HepG2 (cell line): ENCODE results near the gene TMEM214. TPM values are rescaled to one million over a fixed set of nuclear protein-coding genes. Genes with fewer than 3 reads are reported as not detected.

ENCODE experiments used
- ATF7-NPFF ChIP-seq: sonication (generic); formaldehyde crosslinking; IDR thresholded peaks from 2 replicates; pipeline ENCODE4 v1.8.1; 2023; ENCODE audit warnings: mild to moderate bottlenecking, low read depth, missing genetic modification reagents, moderate library complexity
- CCDC6 ChIP-seq: sonication (generic); formaldehyde crosslinking; IDR thresholded peaks from 2 replicates; pipeline ENCODE4 v1.8.1; 2022; ENCODE audit warnings: mild to moderate bottlenecking, missing genetic modification reagents, moderate library complexity
- DNMT1 ChIP-seq: sonication (generic); formaldehyde crosslinking; IDR thresholded peaks from 2 replicates; pipeline ENCODE4 v1.5.1; 2020; ENCODE audit warnings: mild to moderate bottlenecking, missing genetic modification reagents
- FOXO1 ChIP-seq: sonication (generic); formaldehyde crosslinking; IDR thresholded peaks from 2 replicates; pipeline ENCODE4 v1.4.0; 2020; ENCODE audit warnings: missing genetic modification reagents
- HNRNPH1 ChIP-seq: fragments of 200-400 bp; formaldehyde crosslinking; optimal IDR thresholded peaks from 2 replicates; pipeline ENCODE3; 2017; ENCODE audit warnings: mild to moderate bottlenecking, low read depth, low read length
- MAFF ChIP-seq: IDR thresholded peaks from 2 replicates; pipeline ENCODE4 v1.6.1; 2011; ENCODE audit warnings: low read depth, low read length, improper control_type of control experiment
- MAZ ChIP-seq, 2 experiments: sonication (generic) in 1 of 2; formaldehyde crosslinking in 1 of 2; IDR thresholded peaks; 2 replicates each; pipeline versions ENCODE4 v1.5.0 to v1.6.1; 2012 to 2020; ENCODE audit warnings: low read depth in 2 of 2, mild to moderate bottlenecking in 2 of 2, borderline replicate concordance in 1 of 2, improper control_type of control experiment in 1 of 2, low read length in 1 of 2, missing genetic modification reagents in 1 of 2, moderate library complexity in 1 of 2
- RXRA ChIP-seq: sonication (generic); formaldehyde crosslinking; IDR thresholded peaks from 2 replicates; pipeline ENCODE4 v1.5.1; 2020; ENCODE audit warnings: missing genetic modification reagents
- TBL1XR1 ChIP-seq: fragments of 150-350 bp; IDR thresholded peaks from 2 replicates; pipeline ENCODE4 v1.6.1; 2014; ENCODE audit warnings: borderline replicate concordance, low read length; ENCODE audit not compliant: partially characterized antibody
- YY1 ChIP-seq: IDR thresholded peaks from 2 replicates; pipeline ENCODE4 v1.6.1; 2011; ENCODE audit warnings: low read length, low read depth, moderate library complexity, mild to moderate bottlenecking; ENCODE audit not compliant: insufficient read depth, insufficient replicate concordance
- ZBTB21 ChIP-seq: sonication (generic); formaldehyde crosslinking; IDR thresholded peaks from 2 replicates; pipeline ENCODE4 v1.4.0; 2020; ENCODE audit warnings: missing genetic modification reagents
- ZBTB42 ChIP-seq: sonication (generic); formaldehyde crosslinking; IDR thresholded peaks from 2 replicates; pipeline ENCODE4 v1.5.0; 2020; ENCODE audit warnings: mild to moderate bottlenecking, missing genetic modification reagents
- ZNF10 ChIP-seq: sonication (generic); formaldehyde crosslinking; IDR thresholded peaks from 2 replicates; pipeline ENCODE4 v1.4.0; 2020; ENCODE audit warnings: mild to moderate bottlenecking, low read depth, missing genetic modification reagents, borderline replicate concordance
- ZNF224 ChIP-seq: sonication (generic); formaldehyde crosslinking; IDR thresholded peaks from 2 replicates; pipeline ENCODE4 v1.5.0; 2020; ENCODE audit warnings: mild to moderate bottlenecking, missing genetic modification reagents
- ZNF670 ChIP-seq: sonication (generic); formaldehyde crosslinking; IDR thresholded peaks from 2 replicates; pipeline ENCODE4 v1.8.0; 2022; ENCODE audit warnings: mild to moderate bottlenecking, missing genetic modification reagents, borderline replicate concordance
- ZNF850 ChIP-seq: sonication (generic); formaldehyde crosslinking; conservative IDR thresholded peaks from 2 replicates; pipeline ENCODE4 v1.9.0; 2021; ENCODE audit warnings: mild to moderate bottlenecking, missing genetic modification reagents
- ZSCAN25 ChIP-seq: sonication (generic); formaldehyde crosslinking; IDR thresholded peaks from 2 replicates; pipeline ENCODE4 v1.8.0; 2022; ENCODE audit warnings: mild to moderate bottlenecking, missing genetic modification reagents
- polyA plus RNA-seq, 8 experiments: library from polyadenylated mRNA; depleted of rRNA in 3 of 8; stranded (reverse) in 7 of 8; unstranded in 1 of 8; fragments of >200 nt; fragmentation: Illumina TruSeq in 4 of 8; extraction: Trizol in 4 of 8; gene quantifications; 2 replicates each; pipeline versions ENCODE4 v1.2.1 to v1.2.3, GENCODE V29; 2011 to 2016; ENCODE audit warnings: low read depth in 4 of 8, missing spikeins in 1 of 8, mixed read lengths in 1 of 8; ENCODE audit not compliant: insufficient read depth in 1 of 8
- total RNA-seq, 5 experiments: library from RNA; depleted of rRNA; stranded (reverse); fragments of >200 nt; fragmentation: Illumina TruSeq; extraction: Trizol; gene quantifications; 2 replicates each; pipeline ENCODE4 v1.2.3, GENCODE V29; 2016; ENCODE audit warnings: low read depth in 1 of 5
- TF ChIP-seq, protein P1 (sequence below): IDR thresholded peaks from 2 replicates; pipeline ENCODE4 v1.6.1; 2016; ENCODE audit warnings: low read depth, borderline replicate concordance
- TF ChIP-seq, protein P2 (sequence below): IDR thresholded peaks from 2 replicates; pipeline ENCODE4 v1.6.1; 2012; ENCODE audit warnings: low read depth, low read length, improper control_type of control experiment
- TF ChIP-seq, protein P3 (sequence below): sonication (generic); formaldehyde crosslinking; IDR thresholded peaks from 2 replicates; pipeline ENCODE4 v1.8.1; 2023; ENCODE audit warnings: missing genetic modification reagents, inconsistent platforms, borderline replicate concordance
- TF ChIP-seq, protein P4 (sequence below): sonication (generic); formaldehyde crosslinking; IDR thresholded peaks from 2 replicates; pipeline ENCODE4 v1.4.0; 2020; ENCODE audit warnings: missing genetic modification reagents
- TF ChIP-seq, protein P5 (sequence below): IDR thresholded peaks from 2 replicates; pipeline ENCODE4 v1.6.1; 2016; ENCODE audit warnings: missing compliant biosample characterization, missing genetic modification reagents, borderline replicate concordance

TMEM214 gene
- total and polyA plus RNA-seq, 2 of the 13 experiments (the other 11 are each of a cell fraction or from before 2014, with no cell fraction given) = 58.3 to 132 TPM

DNA sequence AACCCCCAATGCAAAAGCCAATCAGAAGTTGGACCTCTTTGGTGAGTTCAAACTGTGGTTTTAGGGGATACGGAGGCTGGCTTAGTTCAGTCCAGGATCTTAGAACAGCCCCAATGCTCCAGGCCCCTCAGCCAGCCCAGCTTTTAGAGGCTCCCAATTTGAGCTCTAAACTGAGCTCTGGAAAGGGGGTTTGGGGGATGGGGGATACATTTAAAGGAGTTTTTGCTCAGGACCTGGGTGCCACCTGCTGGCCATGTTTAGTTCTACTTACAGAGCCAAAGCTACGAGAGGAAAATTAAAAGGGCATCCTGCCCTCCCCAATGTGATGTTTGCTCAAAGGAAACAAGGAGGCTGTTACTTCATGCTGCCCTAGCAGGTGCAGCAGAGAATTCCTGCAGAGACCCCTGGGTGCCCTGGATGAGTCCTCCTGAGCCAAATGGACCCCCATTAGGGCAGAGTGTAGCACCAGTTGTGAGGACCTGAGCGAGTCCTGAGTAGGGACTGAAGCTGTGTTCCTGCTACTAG, 15.9 kb upstream of the TMEM214 start (continued):
- TF ChIP-seq, protein P1, sequence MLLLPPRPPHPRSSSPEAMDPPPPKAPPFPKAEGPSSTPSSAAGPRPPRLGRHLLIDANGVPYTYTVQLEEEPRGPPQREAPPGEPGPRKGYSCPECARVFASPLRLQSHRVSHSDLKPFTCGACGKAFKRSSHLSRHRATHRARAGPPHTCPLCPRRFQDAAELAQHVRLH (CRISPR knock-in tag) = no peak
- no peak for TF ChIP-seq MAFF
- TF ChIP-seq CCDC6 (CRISPR knock-in tag) = no peak
- TF ChIP-seq DNMT1 (CRISPR knock-in tag) = no peak
- TF ChIP-seq HNRNPH1 = no peak
- TF ChIP-seq, protein P2, sequence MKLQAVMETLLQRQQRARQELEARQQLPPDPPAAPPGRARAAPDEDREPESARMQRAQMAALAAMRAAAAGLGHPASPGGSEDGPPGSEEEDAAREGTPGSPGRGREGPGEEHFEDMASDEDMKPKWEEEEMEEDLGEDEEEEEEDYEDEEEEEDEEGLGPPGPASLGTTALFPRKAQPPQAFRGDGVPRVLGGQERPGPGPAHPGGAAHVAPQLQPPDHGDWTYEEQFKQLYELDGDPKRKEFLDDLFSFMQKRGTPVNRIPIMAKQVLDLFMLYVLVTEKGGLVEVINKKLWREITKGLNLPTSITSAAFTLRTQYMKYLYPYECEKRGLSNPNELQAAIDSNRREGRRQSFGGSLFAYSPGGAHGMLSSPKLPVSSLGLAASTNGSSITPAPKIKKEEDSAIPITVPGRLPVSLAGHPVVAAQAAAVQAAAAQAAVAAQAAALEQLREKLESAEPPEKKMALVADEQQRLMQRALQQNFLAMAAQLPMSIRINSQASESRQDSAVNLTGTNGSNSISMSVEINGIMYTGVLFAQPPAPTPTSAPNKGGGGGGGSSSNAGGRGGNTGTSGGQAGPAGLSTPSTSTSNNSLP = no peak
- no peak for TF ChIP-seq ZNF670 (CRISPR knock-in tag)
- TF ChIP-seq, protein P3, sequence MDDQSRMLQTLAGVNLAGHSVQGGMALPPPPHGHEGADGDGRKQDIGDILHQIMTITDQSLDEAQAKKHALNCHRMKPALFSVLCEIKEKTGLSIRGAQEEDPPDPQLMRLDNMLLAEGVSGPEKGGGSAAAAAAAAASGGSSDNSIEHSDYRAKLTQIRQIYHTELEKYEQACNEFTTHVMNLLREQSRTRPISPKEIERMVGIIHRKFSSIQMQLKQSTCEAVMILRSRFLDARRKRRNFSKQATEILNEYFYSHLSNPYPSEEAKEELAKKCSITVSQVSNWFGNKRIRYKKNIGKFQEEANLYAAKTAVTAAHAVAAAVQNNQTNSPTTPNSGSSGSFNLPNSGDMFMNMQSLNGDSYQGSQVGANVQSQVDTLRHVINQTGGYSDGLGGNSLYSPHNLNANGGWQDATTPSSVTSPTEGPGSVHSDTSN (CRISPR knock-in tag) = no peak
- no peak for TF ChIP-seq FOXO1 (CRISPR knock-in tag)
- TF ChIP-seq RXRA (CRISPR knock-in tag) = 0 out of 2 replicates have a peak, but pooled peaks have one; percentile 13
- TF ChIP-seq, protein P4, sequence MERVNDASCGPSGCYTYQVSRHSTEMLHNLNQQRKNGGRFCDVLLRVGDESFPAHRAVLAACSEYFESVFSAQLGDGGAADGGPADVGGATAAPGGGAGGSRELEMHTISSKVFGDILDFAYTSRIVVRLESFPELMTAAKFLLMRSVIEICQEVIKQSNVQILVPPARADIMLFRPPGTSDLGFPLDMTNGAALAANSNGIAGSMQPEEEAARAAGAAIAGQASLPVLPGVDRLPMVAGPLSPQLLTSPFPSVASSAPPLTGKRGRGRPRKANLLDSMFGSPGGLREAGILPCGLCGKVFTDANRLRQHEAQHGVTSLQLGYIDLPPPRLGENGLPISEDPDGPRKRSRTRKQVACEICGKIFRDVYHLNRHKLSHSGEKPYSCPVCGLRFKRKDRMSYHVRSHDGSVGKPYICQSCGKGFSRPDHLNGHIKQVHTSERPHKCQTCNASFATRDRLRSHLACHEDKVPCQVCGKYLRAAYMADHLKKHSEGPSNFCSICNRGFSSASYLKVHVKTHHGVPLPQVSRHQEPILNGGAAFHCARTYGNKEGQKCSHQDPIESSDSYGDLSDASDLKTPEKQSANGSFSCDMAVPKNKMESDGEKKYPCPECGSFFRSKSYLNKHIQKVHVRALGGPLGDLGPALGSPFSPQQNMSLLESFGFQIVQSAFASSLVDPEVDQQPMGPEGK (CRISPR knock-in tag) = peak; percentile 34; the same call in 1 of the 2 replicates
- no peak for TF ChIP-seq ZNF224 (CRISPR knock-in tag)
- TF ChIP-seq, protein P5, sequence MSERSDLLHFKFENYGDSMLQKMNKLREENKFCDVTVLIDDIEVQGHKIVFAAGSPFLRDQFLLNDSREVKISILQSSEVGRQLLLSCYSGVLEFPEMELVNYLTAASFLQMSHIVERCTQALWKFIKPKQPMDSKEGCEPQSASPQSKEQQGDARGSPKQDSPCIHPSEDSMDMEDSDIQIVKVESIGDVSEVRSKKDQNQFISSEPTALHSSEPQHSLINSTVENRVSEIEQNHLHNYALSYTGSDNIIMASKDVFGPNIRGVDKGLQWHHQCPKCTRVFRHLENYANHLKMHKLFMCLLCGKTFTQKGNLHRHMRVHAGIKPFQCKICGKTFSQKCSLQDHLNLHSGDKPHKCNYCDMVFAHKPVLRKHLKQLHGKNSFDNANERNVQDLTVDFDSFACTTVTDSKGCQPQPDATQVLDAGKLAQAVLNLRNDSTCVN (CRISPR knock-in tag) = no peak
- no peak for TF ChIP-seq ZNF850 (CRISPR knock-in tag)
- TF ChIP-seq ATF7-NPFF (CRISPR knock-in tag) = no peak
- TF ChIP-seq TBL1XR1 = no peak
- no peak for TF ChIP-seq ZNF10 (CRISPR knock-in tag)
- no peak for TF ChIP-seq ZBTB21 (CRISPR knock-in tag)
- TF ChIP-seq YY1 = no peak
- TF ChIP-seq ZSCAN25 (CRISPR knock-in tag) = no peak
- TF ChIP-seq ZBTB42 (CRISPR knock-in tag) = no peak
- TF ChIP-seq MAZ (IDR thresholded peaks at IDR 0.05; ENCODE audit: borderline replicate concordance, low read depth, low read length) = no peak
- TF ChIP-seq MAZ (CRISPR knock-in tag; IDR thresholded peaks at IDR 0.05; ENCODE audit: low read depth) = 0 out of 2 replicates have a peak, but pooled peaks have one; percentile 34
